Activated CD4-positive, CD25-positive, alpha-beta regulatory T cell (primary cell): ENCODE data around the gene UBE3B.
"Not testable (repeated sequence)": the region's sequence is repeated elsewhere in the genome, so short reads cannot be mapped to it uniquely, and the experiment has no call there.

ENCODE experiments used
- DNase-seq, 4 experiments: peaks; one replicate each; lab custom pipeline; 2025; lab: John Stamatoyannopoulos, UW

UBE3B gene

DNA sequence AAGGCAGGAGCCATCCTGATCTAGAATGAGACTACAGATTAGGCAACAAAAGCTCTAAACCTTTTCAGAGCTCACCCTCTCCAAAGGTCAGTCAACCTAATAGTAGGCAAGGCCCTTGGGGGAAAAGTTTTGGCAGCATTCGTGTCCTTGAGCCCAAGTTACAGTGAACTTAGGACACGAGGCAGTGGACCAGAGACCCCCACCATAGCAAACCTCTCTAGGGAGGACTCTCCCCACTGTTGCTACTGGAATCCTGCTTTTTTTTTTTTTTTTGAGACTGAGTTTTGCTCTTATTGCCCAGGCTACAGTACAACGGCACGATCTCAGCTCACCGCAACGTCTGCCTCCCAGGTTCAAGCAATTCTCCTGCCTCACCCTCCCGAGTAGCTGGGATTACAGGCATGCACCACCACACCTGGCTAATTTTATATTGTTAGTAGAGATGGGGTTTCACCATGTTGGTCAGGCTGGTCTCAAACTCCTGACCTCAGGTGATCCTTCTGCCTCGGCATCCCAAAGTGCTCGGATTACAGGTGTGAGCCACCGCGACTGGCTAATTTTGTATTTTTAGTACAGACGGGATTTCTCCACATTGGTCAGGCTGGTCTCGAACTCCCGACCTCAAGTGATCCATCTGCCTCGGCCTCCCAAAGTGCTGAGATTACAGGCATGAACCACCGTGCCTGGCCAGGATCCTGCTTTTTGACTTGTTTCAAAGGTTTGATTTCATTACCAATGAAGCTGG is 3.7 kb upstream of the UBE3B start:
- DNase-seq = not testable (repeated sequence)

DNA sequence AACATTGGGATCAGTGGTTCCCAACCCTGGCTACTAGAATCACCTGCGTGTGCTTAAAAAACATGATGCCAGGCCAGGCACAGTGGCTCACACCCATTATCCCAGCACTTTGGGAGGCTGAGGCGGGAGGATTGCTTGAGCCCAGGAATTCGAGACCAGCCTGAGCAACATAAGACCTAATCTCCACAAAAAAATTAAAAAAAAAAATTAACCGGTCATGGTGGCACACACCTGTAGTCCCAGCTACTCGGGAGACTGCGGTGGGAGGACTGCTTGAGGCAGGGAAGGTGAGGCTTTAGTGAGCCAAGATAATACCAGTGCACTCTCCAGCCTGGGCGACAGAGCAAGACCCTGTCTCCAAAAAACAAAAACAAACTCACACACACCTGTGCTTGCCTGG is 2.3 kb upstream of the UBE3B start:
- DNase-seq = no peak

DNA sequence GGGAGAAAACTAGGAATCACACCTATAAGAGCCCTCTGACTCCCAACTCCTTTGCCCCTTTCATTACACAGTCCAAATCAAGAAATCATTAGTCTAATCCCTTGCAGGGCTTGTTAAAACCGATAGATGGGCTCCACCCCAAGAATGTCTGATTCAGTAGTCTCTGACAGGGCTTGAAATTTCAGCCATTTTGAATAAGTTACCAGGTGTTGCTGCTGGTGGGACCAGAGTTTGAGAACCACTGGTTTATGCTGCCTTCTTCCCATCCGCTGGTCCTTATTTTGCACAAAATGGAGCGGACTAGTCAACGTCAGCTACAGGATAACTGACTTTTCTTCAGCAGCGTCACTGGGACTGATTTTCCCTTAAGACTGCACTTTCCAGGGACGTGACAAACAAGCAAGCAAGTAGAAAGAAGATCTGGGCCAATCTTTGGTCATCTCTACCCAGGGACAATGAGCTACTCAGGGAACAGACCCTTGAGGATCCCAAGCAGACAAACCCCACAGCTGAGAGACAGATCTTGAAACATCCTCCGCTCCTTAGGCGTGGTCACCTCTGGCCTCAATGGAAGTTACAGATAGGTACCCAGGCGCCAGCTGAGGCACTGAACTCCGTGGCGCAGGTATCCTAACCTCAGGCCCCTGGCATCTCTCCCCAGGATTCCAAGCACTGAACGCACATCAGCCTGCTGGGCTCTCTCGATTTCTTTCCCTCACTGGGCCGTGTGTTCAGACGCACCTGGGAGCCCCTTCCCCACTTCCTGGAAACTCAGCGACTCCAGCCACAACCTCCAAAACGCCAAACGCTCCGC is 1.2 kb upstream of the UBE3B start:
- DNase-seq = no peak

DNA sequence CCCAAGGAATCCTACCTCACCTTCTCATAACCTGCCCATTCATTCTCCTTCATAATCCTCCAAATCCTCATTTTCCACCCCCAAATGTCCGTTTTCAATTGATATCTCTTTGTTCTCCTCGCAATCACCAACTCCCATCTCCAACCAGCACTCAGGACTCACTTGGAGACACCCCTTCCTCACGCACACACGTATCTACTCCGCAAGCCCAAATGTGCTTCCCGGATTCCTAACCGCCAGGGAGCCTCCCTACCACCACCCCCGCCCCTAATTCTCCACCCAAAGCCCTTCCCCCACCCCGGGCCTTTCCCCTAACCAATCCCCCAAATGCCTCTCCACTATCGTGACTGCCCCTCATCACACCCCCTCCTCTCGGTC is 638 bp upstream of the UBE3B start:
- DNase-seq = no peak

DNA sequence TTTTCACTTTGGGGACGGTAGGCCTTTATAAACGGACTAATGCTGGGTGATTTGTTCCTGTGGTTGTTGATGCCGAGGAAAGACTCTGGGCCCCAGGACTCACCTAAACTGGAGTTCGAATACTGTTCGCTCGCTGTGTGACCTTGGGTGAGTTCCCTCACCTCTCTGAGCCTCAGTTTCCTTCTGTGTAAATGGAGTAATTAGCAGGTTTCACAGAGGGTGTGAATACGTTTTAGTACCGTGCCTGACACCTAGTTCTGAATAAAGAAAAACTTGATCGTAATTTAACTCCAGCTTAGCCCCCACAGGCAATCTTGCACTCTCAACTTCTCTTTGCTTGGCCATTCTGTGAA is 505 bp downstream of the UBE3B start:
- DNase-seq = no peak

DNA sequence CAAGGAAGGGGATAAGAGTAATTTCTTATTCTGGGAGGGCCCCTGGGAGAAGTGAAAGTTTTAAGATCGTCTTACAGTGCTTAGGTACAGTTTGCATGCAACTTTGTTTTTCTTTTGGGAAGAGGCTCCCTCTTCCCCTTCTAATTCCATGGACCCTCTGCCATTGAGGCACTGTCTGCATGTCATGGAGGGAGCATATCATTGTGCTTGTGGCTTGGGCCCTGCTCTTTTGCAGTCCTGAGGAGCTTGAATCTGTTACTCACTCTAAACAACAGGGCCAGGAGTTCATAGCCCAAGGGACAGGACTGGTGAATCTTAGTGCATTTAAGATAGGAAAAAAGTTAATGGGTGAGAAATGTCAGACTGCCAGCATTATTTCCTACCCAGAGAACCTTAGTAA is 2.3 kb downstream of the UBE3B start:
- DNase-seq = no peak

DNA sequence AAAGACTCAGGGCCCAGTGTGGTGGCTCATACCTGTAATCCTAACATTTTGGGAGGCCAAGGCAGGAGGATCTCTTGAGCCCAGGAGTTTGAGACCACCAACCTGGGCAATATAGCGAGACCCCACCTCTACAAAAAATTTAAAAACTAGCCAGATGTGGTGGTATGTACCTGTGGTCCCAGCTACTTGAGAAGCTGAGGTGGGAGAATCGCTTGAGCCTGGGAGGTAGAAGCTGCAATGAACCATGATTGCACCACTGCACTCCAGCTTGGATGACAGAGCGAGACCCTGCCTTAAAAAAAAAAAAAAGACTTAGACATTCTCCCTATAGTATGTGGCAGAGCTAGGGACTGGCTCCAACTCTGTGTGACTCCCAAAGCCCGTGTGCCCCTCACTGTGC is 2.9 kb downstream of the UBE3B start:
- DNase-seq = no peak

DNA sequence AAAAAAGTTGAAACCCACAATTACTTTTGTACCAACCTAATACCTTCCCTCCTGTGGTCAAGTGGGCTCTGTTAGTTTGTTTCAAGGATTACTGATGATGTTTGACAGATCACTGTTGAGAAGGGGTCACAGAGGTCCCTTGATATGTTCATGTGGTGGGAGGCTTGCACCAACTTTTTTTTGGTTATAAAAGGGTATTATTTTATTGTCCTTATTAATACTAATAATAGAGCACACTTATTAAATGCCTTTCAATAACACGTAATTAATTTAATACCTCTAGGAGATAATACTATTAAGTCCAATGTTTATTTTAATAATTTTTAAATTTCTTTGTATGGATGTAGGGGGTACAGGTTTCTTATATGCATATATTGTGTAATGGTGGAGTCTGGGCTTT is 4.4 kb downstream of the UBE3B start:
- DNase-seq = no peak

DNA sequence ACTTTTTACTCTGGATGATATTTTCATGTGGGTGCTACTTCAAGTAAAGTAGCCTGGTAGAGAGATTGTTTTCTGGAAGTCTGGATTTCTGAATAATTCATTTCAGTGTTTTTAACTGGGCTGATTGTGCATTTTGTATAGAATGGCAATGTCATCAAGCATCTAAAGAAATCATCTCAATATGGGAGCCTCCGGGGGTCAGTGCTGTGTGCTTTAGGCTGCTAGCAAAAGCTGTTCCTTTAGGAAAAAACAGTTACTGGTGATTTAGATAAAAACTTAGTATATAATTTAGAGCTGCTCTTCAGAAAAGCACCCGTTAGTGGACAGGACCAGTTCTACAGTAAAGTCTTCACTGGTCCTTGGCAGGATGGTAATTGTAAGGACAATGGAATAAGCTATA is 5.1 kb downstream of the UBE3B start:
- no peak for DNase-seq

DNA sequence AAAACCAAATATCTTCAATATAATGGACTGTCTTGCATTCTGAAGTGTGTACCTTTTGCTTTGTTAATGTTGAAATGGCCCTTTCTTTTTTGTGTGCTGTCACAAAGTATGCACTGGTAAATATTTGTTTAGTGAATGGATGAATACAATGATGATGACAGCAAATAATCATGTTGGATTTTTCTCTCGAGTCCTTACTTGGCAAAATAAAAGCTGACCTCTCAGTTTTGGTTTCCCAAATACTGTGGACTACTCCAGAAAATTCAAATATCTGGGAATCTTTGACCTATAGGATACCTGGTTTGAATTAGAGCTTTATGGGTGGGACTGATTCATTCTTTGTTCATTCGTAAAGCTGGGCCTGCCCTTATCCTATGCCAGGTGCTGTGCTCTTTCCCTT is 5.5 kb downstream of the UBE3B start:
- DNase-seq = no peak

DNA sequence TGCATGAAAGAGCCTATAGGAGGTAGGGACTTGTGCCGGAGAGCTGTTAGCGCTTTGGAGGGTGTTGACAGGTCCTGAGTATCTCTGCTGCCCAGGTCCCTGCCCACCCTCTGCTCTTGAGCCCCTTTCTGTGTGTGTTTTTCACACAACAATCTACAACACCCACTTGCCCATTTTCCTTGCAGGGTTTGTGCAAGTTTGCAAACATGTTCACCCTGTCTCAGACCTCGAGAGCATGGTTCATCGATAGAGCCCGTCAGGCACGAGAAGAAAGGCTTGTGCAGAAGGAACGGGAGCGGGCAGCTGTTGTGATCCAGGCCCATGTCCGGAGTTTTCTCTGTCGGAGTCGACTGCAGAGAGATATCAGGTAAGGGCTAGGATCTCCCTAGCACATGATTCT is 5.9 kb downstream of the UBE3B start:
- DNase-seq = no peak

DNA sequence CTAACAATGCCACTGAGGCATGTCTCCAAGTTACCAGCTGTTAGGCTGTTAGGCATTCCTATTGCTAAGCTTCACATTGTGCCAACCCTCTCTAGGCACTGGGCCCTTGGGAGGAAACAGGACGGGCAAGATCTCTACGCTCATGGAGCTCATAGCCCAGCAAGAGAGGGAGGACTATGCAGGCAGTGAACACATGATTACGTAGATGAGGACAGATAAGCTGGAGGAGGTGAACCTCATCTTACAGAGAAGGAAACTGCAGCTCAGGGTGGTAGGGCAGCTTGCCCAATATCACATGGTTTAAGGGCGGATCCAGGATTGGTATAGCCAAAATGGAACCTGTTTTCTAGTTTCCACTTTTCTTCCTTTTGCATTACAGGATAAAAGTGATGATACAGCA is 7.8 kb downstream of the UBE3B start:
- no peak for DNase-seq

DNA sequence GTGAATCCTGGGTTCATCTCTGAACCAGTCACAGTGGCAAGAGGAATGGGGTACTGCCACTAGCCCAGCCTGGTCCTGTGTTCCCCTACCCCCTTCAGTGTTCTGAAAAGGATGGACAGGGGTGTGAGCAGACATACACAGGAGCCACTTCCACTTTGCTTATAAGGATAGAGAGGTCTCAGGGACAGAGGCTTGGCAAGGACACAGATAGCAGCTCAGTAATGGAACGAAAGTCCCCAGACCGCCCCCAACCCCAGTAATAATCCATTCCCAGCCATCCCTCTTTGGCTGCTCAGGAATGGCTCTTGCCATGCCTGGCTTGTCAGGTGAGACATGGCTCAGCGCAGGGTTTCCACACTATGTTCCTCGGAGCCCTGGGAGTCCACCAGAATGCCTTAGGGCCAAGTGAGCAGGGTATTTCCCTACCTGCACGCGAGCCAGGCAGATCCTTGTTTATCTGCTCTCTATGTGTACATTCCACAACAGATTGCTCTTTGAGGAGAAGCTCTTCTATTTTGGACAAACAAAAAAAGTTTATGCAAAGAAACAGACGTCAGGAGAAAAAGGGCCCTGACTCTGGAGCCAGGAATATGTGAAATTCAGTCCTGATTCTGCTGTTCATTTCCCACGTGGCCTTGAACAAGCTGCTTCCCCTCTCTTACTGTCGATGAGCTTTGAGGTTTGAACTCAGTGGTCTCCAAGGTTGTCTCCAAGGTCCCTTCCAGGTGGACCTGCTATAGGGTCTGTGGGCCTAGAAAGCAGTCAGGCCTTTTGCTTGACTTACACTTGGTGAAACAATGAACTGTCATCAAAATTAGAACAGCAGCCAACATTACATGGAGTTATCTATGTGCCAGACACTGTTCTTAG is 10.0 kb downstream of the UBE3B start:
- DNase-seq = no peak

DNA sequence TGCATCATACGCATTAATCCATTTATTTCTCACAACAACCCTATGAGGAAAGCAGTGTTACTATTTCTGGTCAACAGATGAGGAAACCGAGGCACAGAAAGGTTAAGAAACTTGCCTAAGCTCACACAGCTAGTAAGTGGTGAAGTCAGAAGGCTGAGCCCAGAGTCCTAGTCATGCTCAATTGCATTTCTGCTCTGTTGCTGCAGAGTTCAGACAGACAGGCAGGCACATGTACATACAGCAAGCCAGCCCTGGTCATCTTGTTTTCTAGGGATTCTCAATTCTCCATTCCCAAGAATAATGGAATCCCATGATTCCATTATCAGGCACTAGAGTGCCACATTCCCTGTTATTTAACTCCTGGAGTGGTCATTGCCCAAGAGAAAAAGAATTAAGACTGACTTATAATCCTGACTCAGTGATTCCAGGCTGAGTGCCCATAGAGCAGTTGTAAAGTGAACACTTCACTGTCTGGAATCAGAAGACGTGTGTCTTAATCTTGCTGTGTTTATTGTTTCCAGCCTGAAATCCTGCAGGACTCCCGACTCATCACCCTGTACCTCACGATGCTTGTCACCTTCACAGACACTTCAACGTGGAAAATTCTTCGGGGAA is 10.7 kb downstream of the UBE3B start:
- DNase-seq = no peak

DNA sequence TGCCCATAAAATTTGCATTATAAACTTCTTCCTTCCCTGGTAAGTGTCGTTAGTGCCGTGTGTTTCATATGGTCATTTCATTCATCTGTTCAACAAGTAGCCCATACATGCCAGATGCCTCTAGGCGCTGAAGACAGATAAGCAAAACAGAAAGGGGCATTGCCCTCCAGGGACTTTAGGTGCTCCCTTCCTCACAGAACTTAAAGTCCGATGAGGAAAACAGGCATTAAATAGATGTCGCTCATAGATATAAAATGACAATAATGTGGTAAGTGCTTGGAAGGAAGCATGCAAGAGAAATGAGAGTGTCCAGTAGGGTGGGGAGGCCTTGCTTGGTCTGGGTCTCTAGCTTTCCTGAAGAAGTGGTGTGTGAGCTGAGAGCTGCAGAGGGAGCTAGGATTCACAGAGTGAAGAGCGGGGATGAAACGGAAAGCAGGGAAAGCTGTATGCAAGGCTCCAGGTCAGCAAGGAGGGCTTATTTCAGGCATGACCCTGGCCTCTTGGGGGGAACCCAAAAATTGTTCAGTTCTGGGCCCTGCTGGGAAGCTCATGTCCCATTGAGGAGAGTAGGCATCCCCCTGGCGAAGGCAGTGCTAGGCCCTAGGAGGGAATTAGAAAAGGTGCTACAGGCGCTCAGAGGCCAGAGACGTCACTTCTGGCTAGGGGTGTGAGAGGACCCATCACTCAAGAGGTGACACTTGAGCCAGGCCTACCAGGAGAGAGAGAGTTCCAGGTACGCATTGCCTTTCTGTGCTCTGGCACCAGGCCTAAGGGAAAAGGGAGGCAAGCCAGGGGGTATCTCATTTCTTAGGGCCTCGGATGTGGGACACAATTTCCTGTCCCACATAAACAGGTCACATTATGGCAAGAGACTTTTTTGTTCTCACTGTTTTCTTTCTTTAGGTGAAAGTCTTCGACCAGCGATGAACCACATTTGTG is 11.9 kb downstream of the UBE3B start:
- DNase-seq = no peak

DNA sequence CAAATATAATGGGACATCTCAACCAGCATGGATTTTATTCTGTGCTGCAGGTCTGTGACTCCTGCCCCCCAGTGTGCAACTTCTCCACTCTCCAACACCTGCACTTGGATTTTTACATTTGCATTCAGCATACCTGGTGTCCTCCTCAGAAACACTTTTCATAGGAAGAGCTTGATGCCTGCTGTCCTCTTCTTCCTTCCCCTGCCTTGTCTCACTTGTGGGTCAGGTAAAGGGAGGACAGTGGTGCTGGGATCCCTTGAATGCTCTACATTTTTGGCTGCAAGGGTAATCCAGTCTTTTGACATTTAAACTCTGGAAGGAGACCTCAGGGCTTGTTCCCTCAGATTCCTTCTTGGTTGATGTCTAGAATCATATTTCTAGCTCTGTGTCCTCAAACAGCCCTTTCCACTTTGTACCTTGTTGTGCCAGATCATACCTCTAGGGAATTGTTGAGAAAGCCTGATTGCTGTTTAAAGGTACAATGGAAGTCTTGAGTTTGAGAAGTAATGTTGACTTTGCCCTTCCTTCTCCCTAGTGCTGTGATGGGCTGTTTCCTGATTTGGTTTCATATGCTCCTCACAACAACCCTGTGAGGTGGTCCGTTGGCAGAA is 12.6 kb downstream of the UBE3B start:
- DNase-seq = no peak

DNA sequence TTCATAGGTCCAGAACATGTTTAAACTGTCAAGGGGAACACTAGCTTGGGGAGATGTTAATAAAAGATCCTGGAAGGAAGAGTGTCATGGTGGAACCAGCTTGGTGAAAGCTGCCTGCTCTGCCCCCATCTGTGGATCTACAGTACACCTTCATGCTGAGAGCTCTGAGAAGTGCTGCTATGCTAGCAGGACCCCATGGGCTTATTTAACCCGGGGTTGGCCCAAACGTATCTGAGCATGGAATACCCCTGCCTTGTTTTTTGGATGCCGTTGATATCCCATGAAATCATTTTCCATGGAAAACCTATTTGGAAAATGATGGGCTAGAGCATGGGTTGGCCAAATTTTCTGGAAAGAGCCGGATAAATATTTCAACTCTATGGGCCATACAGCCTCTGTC is 14.2 kb downstream of the UBE3B start:
- DNase-seq = no peak

DNA sequence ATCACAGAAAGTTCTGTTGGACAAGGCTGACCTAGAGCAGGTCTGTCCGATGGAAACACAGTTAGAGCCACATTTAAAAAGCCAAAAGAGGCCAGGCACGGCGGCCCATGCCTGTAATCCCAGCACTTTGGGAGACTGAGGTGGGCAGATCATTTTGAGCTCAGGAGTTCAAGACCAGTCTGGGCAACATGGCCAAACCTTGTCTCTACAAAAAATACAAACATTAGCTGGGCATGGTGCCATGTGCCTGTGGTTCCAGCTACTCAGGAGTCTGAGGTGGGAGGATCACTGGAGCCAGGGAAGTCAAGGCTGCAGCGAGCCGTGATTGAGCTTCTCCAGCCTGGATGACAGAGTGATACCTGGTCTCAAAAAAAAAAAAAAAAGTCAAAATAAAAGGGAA is 14.9 kb downstream of the UBE3B start:
- no peak for DNase-seq

DNA sequence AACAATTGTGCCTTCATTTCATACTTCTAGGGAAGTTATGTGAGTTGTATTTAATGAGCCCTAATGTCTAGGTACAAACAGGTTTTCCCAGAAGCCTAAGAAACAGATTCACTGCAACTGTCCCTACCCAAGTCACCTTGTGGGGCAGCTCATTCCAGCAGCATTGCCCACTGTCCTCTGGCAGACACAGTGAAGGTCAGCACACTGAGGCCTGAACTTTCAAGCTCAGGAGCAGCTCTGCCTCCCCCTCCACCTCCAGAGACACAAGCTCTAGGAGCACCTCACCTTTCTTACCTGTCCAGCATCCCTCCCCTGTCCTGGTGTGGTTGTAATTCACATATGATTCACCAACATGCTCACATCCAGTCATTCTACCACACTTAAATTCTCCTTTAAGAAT is 15.7 kb downstream of the UBE3B start:
- DNase-seq = no peak

DNA sequence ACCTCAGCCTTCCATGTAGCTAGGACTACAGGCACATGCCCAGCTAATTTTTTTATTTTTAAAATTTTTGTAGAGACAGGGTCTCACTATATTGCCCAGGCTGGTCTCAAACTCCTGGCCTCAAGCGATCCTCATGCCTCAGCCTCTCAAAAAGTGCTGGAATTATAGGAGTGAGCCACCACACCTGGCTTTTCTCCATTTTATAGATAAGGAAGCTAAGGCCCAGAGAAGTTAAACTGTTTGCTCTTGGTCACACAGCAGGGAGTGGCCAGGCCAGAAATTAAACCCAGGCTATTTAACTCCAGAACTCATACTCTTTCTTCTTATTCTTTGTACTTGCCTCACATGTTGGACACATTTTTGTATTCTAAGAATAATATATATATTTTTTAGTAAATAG is 16.5 kb downstream of the UBE3B start:
- DNase-seq = no peak

DNA sequence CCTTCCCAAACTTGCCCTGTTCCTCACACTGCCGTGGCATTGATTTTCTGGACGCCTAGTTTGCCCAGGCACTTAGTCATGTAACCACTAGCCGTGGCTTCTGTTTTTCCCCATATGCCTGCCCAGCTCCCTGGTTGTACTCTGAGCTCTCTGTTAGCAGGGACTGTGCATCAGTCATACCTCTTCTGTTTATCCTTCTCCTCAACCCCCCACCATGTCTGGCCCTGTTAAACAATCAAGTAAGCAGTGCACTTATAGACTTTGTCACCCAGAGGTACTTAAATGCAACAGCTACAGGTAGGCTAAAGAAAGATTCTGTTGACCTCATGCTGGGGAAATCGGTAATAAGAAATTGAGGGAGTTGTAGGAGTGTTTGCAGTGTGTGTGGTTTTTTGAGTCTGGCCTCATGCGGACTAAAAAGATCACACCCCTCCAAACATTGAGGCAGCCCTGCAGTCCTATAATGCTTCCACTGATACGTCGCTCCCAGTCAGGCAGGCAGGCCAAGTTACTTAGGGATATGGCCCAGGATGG is 17.0 kb downstream of the UBE3B start:
- DNase-seq = no peak
